Stromal cell of bone marrow (primary cell): ENCODE results near the gene TMEM59L.

Experiments
- DNase-seq: peaks from one replicate; pipeline ENCODE4 v3.0.0-alpha.2; 2012; ENCODE audit warnings: low read depth

The TMEM59L gene

GRCh38 chr19:18608805-18609716 lies 3.6 kb upstream of the TMEM59L start:
- no peak for DNase-seq

- DNase-seq: no peak
These were observed 3.0 kb upstream of the TMEM59L start for GRCh38 chr19:18609717-18610051.

- DNase-seq: no peak
These were observed 2.5 kb upstream of the TMEM59L start for GRCh38 chr19:18610245-18610555.

DNA sequence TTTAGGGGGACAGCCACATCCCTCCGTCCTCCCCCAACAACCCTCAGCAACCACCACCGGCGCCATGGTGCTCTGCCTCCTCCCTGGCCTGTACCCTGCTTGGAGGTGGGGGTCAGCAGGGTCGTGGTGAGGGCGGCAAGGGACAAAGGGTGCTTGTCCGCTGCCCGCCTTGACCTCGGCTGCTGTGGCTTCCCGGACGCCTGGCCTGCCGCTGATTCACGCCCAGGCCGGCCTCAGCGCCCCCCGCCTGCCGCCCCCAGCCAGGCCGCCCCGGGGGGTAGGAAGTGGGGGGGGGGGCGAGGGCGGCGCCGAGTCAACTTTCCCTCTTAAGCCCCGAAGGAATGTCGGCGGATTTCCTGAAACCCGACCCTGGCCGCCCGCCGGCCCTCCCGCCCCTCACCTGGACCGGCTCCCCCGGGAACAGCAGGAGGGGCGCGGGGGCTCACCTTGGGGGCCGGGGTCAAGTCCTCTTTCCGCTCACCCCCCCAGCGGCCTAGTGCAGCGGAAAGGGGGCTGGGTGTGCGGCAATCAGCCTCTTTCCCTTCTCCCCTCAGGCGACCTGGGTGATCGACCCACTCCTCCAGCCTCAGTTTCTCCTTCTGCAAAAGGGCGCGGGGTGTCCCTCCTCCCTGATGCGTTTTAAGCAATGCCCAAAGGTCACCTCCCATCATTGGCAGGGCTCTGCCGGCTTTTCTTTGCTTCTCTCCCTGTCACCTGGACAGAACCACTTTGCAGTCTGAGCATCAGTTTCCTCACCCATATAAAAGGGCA lies 1.9 kb upstream of the TMEM59L start:
- DNase-seq: no peak

DNA sequence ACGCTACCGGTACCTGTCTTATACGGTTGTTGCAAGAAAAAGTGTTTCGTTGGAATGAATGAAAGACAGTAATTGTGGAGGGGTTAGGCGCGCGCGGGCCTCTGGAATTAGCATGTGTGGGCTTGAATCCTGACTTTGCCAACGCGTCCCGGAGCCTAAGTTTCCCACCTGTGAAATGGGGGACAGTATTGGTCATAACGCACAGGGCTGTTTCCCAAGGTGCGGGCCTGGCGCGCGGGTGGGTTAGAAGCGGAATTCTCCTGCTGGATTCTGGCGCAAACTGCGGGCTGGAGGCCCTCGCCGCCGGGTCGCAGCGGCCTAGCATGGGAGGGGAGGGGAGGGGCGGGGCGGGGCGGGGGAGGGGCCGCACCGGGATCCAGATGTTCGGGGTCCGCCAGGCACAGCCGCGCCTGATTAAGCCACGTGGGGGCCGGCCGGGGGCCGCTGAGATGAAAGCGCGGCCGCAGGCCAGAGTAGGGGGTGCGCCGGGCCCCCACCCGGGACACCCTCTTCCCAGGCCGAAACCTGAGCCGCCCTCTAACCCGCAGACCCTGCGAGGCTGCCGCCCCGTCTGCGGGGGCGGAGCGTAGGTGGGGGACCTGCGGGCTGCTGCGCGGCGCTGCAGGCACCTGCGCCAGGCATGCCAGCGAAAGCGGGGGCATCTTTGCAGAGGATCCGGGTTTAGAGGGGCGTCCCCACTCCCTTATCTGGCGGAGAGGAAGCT lies 1.2 kb upstream of the TMEM59L start:
- no peak for DNase-seq

GRCh38 chr19:18612051-18612771 lies 459 bp upstream of the TMEM59L start:
- DNase-seq: no peak

- no peak for DNase-seq
These were observed 1.0 kb downstream of the TMEM59L start for GRCh38 chr19:18613589-18614234.

- no peak for DNase-seq
These were observed 3.4 kb downstream of the TMEM59L start for GRCh38 chr19:18616023-18616422.

- DNase-seq: no peak
These were observed 4.9 kb downstream of the TMEM59L start for GRCh38 chr19:18617562-18617961.

- no peak for DNase-seq
These were observed 5.6 kb downstream of the TMEM59L start for GRCh38 chr19:18618236-18618635.

DNA sequence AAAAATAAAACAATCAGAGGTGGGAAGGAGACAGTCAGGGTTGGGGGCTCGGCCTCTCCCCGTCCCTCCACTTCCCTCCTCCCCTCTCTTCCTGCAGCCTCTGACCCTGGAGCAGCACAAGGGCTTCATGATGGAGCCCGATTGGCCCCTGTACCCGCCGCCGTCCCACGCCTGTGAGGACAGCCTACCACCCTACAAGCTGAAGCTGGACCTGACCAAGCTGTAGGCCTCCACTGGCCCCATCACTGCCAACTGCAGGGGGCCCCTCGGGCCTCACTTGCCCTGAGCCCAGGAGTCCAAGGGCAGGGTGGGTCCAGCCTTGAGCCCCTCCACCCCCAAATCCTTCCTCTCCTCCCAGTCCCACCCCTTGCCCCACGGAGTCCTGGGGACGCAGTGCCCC lies 7.6 kb downstream of the TMEM59L start:
- no peak for DNase-seq

DNA sequence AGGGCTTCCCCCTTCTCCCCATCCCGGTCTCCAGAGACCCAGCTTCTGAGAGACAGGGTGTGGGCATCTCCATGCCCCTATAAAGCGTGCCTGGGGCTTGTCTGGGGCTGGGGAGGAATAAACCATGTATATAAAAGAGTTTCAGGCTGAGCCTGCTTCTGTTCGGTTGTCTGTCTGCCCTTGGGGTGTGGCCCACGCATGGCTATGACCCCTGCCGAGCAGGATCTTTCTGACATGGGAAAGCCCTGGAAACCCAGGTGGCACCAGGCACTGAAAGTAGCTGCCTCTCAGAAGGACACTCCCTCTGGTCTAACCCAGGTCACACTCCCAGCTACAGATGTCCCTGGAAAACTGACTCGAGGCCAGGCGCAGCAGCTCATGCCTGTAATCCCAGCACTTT lies 8.2 kb downstream of the TMEM59L start:
- no peak for DNase-seq

DNA sequence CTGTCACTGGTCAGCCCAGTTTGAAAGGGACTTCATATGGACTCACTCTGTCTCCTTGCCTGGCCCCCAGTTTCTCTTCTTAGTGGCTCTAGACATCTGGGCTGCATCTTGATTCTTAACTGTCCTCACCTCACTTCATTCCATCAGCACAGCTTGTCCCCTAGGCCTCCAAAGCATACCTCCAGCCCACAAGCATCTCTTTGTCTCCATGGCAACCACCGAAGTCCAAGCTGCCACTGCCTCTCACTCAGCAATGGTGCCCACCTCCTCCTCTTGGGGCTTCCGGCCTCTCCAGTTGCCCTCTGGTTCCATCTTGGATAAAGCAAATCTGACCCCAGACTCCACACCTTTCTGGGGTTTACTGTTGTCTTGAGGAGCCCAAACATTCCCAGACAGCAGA lies 14.2 kb downstream of the TMEM59L start:
- DNase-seq: no peak

DNA sequence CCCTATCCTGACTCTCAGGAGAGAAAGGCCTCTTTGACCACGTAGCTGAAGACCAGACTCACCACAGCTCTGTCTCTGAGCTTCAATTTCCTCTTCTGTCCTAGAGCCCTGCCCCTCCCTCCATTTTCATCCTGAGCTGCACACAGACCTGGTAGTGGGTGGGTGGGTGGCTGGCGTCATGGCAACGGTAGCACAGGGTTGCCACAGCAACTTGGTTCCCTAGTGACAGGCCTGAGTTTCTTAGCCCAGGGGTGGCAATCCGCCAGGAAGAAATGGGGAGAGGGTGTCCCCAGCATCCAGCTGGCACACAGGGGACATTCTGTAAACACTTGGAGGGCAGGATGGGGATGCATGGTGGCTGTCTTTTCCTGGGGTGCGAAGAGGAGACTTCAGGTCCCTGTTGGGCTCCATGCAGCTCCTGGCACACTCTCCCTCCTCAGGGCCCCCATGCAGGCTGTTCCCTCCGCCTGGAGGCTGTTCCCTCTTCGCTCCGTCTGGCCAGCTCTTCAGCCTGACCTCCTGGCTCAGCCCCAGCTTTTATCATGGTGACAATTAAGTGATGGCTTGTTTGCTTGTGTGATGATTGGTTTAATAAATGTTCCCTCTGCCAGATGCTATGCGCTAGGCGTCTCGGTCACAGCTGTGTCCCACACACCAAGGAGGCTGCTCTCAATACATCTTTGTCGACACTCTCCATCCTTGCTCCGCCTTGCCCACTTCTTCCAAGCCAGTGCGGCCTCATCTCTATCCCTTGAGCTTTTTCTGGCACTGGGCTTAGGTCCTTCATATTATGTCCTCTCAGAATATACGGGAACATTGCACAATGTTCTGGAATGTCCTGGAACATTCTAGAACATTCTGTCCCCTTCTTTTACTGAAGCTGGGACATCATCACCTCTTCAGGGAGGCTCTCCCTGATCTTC lies 16.8 kb downstream of the TMEM59L start:
- DNase-seq: no peak

DNA sequence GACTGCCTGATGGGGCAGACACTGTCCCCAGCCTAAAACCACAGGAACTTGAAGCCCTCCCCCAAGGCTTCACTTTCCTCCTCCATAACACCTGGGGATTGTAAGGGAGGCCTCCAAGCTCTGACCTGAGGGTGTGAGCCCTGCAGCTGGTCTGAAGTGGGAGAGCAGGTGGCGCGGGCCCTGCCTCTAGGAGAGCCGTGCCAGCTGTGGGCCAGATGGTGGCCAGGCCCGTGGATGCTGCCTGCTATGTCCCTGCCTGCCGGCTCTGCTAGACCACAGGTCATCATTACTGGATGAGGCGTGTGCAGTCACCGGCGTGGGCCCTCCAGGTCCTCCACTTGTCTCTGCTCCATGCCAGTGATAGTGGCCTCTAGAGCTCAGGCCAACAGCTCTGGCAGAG lies 20.7 kb downstream of the TMEM59L start:
- DNase-seq: no peak

DNA sequence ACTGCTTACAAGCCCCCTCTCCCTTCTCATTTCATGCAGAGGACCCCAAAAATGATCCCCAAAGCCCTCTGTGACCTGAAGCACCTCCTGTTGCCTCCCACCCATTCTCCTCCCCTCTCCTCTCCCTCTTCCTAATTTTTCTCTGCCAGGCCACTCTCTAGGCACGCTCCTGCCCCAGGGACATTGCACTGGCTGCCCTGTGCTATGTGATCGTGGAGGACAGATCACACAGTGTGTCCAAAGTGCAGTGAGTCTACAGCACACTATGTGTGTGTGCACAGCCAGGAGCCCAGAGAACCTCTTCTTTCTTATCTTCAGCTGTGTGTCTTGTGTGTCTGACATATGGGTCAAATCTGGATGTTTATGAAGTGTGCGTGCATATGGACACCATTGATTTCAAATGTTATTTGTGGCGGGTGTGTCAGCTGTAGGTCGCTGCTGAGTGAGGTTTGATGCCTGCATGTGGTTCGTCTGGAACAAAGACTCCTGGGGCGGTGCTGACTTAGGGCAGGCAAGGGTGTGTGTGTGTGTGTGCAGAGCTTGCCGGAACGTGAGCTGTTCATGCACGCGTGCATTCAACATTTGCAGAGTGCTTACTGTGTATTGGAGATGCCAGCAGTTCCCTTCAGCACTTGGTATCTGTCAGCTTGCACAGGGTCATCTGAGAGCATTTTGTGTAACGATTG lies 22.1 kb downstream of the TMEM59L start:
- no peak for DNase-seq

- DNase-seq: no peak
These were observed 23.1 kb downstream of the TMEM59L start for GRCh38 chr19:18635831-18636182.

GRCh38 chr19:18636183-18636968 lies 23.7 kb downstream of the TMEM59L start:
- peak; percentile 87 for DNase-seq

- DNase-seq: no peak
These were observed 24.4 kb downstream of the TMEM59L start, which contains the start of gene KLHL26 for GRCh38 chr19:18636969-18637629. TSS of gene KLHL26 (plus strand) at chr19:18637028. CDS start at chr19:18637055, 27 bp downstream.
